Measurements from ENCODE around the gene MKRN1.

DNA sequence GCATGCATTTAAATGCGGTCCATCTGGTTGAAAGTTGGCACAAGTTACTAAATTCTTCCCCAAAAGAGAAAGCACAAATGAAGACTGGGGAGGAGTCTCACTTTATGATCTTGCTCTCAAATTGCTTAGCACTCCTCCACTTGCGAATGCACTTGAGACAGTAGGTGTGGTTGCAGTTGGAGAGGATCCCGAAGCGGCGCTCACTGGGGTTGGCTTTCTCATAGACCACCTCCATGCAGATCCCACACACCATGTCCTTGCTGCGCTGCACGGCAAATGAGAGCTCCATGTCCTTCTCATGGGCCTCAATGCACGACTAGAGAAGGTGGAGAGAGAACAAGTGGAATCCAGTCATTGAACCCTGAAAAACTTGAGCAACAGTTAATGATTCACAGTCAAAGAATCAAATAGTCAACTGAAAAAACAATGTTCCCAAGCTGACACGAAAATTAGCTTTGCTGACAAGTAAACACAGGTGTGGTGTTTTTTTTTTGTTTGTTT is 22.7 kb downstream of the MKRN1 start:
- TF ChIP-seq CTCF (IDR thresholded peaks at IDR 0.05; ENCODE audit: low read depth, low read length, poor library complexity, severe bottlenecking) = no peak
- TF ChIP-seq EZH2phosphoT487 (IDR thresholded peaks at IDR 0.05; ENCODE audit: borderline replicate concordance, low read length) = no peak

All from DOHH2 (cell line).